ENCODE measurements around the gene DERA.
"Not testable (repeated sequence)": the region's sequence is repeated elsewhere in the genome, so short reads cannot be mapped to it uniquely, and the experiment has no call there.

The DERA gene

GRCh38 chr12:15910864-15911721 lies at the start of gene DERA:
DERA (plus strand) TSS chr12:15911332; CDS start chr12:15911384, 52 bp downstream.
- peak; percentile 70 for DNase-seq

GRCh38 chr12:15861404-15861803 lies 49.7 kb upstream of the DERA start:
- no peak for DNase-seq

DNA sequence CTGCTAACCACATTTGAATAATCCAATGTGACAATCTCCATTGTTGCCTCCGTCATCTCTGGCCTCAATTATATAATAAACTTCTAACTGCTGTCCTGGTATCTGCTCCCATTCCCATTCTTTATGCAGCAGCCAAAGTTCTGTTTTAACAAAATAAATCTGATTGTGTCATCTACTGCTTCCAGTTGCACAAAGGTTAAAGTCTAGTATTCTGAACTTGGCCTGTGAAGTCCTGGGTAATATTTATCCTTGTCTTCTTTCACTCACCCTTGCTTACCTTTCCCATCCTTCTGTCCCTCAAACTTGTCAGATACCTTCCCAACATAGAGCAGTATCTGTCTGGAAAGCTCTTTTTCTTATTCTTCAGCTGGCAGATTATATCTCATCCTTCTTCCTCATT lies 48.3 kb upstream of the DERA start:
- DNase-seq: no peak

- DNase-seq: no peak
Observed at GRCh38 chr12:15863372-15863771, 47.8 kb upstream of the DERA start.

- DNase-seq: no peak
Observed at GRCh38 chr12:15863984-15864383, 47.1 kb upstream of the DERA start.

DNA sequence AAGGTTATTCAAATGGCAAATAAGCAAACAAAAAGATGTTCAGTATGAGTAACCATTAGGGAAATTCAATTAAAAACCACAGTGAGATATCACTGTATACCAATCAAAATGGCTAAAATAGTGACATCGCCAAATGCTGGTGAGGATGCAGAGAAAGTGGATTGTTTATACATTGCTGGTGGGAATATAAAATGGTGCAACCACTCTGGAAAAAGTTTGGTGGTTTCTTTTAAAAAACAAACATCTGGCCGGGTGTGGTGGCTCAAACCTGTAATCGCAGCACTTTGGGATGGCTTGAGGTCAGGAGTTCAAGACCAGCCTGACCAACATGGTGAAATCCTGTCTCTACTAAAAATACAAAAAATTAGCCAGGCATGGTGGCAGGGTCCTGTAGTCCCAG lies 42.9 kb upstream of the DERA start:
- no peak for DNase-seq

DNA sequence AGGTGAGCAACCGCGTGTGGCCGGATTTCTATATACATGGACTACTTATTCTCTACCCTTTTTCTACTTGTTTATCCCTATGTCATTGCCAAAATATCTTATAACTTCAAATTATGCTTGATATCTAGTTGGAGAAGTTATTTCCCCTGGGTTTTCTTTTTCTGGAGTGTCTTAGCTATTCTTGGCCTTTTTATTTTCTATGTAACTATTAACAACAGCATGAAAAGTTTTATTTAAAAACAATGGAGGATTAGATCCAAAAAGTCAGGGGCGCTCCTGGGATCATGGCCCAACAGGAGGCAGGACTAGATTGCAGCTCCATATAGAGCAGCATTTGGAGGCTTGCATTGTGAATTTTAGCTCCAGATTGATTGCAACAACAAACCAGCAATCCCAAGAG lies 37.6 kb upstream of the DERA start:
- no peak for DNase-seq

DNA sequence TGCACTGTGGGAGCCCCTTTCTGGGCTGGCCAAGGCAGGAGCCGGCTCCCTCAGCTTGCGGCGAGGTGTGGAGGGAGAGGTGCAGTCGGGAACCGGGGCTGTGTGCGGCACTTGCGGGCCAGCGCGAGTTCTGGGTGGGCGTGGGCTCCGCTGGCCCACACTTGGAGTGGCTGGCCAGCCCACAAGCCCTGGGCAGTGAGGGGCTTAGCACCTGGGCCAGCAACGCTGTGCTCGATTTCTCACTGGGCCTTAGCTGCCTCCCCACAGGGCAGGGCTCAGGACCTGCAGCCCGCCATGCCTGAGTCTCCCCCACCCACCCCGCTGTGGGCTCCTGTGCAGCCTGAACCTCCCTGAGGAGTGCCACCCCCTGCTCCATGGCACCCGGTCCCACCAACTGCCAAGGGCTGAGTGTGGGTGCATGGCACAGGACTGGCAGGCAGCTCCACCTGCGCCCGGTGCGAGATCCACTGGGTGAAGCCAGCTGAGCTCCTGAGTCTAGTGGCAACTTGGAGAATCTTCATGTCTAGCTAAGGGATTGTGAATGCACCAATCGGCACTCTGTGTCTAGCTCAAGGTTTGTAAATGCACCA lies 36.5 kb upstream of the DERA start:
- not testable (repeated sequence) for DNase-seq

- DNase-seq: no peak
Observed at GRCh38 chr12:15875863-15876262, 35.3 kb upstream of the DERA start.

- no peak for DNase-seq
Observed at GRCh38 chr12:15879413-15879812, 31.7 kb upstream of the DERA start.

GRCh38 chr12:15880721-15881120 lies 30.4 kb upstream of the DERA start:
- no peak for DNase-seq

- peak; percentile 97 for DNase-seq
Observed at GRCh38 chr12:15882118-15882971, 28.8 kb upstream of the DERA start, which contains the start of gene STRAP. STRAP (plus strand) TSS chr12:15882387; CDS start chr12:15882708, 321 bp downstream.

DNA sequence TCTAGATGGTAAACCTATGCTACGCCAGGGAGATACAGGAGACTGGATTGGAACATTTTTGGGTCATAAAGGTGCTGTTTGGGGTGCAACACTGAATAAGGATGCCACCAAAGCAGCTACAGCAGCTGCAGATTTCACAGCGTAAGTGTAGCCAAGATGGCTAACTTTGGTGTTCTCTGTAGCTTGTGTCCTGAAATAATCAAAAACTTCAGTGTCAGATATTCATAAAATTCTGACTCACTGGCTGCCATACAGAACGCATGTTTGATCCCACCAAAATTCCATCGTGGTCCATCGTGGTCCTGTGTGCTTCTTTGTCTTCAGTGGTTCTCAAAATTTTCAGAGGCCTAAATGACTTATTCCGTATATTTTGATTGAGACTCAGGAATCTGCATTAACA lies 27.6 kb upstream of the DERA start:
- DNase-seq: no peak

- DNase-seq: no peak
Observed at GRCh38 chr12:15886372-15887042, 24.6 kb upstream of the DERA start.

DNA sequence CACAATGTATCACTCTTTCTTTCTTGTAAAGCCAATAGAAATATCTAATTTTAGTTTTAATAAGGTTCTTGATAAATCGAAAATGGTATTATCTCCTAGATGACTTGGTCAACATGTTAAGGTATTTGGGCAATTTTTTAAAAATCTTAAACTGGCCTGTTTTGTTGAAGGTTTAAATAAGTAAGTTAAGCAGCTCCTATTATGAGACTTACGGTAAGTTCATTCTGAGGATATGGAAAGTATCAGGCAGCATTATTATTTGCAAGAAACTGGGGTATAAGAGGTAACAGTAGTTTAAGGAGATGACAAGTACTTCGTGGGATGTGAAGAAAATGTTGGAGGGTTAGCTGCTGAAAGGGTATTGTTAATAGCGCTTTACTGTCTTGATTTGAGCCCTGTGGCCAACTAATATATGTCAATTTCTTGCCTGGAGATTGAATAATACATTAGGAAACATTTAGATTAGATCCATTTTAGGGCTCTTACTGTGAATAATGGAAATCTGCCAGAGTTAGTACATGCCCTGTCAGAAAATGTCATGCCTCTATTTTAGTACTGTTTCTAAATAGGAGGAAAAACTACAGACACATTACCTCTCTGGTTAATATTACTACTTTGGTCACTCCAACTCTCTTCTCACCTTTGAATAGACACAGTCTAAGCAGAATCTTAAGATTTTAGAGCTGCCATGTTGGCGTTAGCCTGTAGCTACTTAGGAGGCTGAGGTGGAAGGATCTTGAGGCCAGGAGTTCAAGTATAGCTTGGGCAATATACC lies 23.9 kb upstream of the DERA start:
- no peak for DNase-seq

DNA sequence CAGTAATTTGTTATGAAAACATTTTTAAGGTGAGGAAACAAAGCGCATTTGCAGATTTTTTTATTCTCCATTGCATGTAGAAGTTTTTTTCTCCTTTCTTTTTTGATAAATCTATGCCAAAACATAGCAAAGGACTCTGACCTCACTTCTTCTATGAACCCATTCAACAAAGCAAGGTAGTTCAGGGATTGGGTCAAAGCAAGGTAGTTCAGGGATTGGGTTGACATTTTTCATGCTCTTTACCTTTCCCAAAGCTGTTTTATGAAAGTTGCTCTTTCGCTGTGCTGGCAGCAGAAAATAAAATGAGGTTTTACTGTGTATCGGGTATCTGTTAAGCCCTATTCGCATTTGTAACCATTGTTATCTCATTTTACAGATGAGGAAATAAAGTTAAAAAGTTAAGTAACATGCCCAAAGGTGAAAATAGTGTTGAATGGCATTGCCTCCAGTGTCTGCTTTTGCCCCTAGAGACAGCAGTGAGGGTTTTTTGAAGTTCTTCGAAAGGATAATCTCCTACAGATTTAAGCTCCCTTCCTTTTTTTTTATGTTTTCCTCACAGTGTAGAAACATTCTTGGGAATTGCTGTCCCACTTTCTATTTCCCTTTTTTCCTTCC lies 18.4 kb upstream of the DERA start:
- no peak for DNase-seq

- no peak for DNase-seq
Observed at GRCh38 chr12:15893260-15893659, 17.9 kb upstream of the DERA start.

- DNase-seq: no peak
Observed at GRCh38 chr12:15896867-15897266, 14.3 kb upstream of the DERA start.

- no peak for DNase-seq
Observed at GRCh38 chr12:15897433-15897832, 13.7 kb upstream of the DERA start.

DNA sequence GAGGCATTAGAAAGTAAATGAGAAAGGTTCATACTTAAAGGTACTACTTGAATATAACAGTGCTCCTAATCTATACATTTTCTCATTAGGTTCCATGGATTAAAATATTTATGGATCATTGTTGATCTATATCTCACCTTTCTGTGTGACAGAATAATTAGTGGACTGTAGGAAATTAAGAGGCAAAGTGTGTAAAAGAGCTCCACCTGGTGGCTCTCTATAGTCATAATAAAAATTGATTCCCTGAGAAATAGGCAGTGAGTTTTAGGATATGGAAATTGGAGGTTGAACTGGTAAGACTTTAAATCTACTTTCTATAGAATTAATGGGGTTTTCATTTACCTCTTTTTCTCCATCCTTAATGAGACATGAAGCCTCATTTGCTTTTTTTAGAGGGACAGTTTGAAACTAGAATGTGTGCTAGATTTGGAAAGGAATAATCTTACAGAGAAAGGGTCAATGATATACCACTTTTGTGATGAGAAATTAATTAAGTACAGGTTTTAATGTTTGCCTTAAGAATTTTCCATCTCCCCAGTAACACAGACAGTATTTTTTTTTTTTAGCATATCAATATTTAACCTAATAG lies 11.8 kb upstream of the DERA start:
- peak; percentile 51 for DNase-seq

DNA sequence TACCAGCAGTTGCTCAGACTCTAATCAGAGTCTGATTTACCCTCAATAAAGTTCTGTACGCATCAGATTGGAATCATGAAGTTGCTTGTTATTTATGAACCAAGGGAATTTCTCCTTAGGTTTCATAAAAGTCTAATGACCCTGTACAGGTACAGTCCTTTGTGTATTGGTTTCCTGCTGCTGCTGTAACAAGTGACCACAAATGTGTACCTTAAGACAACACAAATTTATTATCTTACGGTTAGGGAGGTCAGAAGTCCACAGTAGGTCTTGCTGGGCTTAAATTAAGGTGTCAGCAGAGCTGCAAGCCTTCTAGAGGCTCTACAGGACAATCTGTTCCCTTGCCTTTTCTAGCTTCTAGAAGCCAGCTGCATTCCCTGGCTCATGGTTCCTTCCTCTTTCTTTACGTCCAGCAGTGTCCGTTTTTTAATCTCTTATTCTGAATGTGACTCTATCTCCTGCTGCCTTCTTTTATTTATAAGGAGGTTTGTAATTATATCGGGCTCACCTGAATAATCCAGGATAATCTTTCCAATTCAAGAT lies 6.7 kb upstream of the DERA start:
- no peak for DNase-seq
